ENCODE measurements around the gene TP73.

Gene TP73

DNA sequence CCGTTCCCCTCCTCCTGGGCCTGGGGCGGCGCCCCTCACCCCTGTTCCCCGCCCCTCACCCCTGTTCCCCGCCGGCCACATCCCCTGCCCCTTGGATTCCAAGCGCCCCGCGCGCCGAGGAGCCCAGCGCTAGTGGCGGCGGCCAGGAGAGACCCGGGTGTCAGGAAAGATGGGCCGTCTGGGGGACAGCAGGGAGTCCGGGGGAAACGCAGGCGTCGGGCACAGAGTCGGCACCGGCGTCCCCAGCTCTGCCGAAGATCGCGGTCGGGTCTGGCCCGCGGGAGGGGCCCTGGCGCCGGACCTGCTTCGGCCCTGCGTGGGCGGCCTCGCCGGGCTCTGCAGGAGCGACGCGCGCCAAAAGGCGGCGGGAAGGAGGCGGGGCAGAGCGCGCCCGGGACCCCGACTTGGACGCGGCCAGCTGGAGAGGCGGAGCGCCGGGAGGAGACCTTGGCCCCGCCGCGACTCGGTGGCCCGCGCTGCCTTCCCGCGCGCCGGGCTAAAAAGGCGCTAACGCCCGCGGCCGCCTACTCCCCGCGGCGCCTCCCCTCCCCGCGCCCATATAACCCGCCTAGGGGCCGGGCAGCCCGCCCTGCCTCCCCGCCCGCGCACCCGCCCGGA, at the start of gene TP73:
Gene TP73 (plus strand): TSS at position 587 of the 618 bp plus-strand sequence. CDS start 29,850 bp downstream, outside the sequence.
- in situ Hi-C loops (cut with HindIII; ENCODE audit: low sequenced_read_pairs) = no loop called here

DNA sequence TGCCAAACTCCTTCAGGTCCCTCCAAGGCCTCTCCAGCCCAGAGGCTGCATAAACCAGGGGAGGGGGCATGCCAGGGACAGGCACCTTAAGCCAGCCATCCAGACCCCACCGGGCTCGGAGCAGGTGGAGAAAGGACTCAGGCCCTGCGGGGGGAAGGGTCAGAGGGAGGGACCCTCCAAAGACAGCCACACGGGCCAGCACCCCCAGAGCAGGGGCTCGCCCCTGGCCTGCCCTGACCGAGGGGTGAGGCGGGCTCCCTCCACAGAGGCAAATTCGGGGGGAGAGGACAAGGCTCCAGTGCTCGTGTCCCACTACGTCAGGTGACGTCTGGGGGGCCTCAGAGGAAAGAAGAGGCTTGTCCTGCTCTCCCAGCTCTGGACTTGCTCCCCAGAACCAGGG, 49.2 kb upstream of the TP73 start:
- in situ Hi-C loops (cut with HindIII; ENCODE audit: low sequenced_read_pairs) = no loop called here

DNA sequence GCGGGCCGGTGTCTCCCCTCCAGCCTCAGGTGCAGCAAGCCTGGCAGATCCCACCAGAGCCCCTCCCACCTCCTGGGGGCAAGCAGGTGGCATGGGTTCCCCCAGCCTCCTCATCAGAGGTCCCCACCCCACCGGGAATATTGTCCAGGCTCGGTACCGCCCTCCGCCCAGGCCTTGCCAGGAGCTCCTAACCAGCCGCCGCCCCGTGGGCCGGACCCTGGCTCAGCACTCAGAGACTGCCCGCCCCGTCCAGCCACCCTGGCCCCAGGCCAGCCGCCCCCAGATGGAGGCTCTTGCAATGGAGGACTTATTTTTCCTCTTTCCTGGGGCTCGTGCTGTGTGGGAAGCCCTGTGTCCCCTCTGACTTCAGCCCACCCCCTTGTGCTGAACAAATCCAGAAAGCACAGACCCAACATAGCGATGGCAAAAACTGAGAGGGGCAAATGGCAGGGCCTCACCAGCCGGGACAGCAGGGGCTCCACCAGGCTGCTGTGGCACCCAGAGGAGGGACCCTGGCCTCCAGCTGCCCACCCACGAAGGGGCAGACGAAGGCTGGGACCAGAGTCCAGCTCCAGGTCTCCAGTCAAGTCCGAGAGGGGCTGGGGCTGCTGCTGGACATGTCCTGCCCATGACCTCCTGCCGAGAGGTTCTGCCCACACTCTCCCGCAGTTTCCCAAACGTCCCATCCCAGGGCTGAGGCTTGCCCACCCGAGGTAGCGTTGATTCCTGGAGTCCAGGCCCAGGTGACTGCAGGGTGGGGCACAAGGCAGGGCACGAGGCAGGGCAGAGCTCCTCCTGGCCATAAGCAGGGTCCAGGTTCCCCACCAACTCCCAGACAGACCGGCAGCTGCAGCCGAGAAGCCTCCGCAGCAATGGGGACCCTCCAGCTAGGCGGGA, 48.5 kb upstream of the TP73 start:
- in situ Hi-C loops (cut with HindIII; ENCODE audit: low sequenced_read_pairs) = no loop called here

DNA sequence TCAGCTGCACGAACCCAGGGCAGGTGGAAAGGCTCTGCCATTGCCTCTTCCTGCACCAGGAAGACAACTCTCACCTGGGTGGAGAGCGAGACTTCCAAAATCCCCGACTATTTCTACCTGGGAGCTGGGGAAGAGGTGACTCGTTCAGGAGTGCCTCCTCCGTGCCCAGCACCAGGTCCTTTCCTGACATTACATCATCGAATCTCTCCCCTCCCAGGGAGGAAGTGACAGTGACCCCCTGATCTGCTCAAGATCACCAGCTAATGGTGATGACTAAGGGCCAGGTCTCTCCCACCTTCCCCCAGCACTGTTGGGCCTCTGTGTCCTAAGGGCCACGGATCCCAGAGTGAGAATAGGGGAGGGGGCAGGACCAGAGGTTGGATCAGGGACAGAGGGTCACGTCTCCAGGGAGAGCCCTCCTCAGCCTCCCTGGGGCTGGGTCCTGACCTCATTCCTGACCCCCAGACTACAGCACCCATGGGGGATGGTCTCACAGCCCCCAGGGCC, 47.8 kb upstream of the TP73 start:
- in situ Hi-C loops (cut with HindIII; ENCODE audit: low sequenced_read_pairs) = no loop called here

DNA sequence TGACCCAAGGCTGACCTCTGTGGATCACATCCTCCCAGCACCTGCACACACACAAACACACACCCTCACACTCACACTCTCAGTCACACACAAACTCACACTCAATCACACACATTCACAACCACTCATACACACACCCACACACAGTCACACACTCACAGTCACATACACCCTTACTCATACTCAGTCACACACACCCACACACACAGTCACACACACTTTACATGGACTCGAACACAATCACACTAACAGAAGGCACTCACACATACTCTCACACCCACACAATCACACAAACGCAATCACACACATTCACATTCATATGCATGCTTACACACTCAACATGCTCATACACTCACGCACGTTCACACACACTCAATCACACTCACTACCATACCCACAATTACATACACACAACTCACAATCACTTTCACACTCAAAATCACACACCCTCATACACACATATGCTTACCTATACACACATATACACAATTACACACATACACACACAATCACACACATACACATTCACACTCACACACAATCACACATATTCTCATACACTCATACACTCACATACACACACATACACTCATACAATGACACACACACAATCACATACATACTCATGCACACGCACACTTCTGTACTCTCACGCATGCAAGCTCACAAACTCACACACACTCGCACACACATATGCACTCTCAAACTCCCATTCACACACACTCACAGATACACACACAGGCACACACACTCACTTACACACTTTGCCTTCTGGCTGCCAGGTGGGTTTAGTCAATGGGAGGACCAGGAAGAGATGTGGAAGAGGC, 47.1 kb upstream of the TP73 start:
- in situ Hi-C loops (cut with HindIII; ENCODE audit: low sequenced_read_pairs) = no loop called here

DNA sequence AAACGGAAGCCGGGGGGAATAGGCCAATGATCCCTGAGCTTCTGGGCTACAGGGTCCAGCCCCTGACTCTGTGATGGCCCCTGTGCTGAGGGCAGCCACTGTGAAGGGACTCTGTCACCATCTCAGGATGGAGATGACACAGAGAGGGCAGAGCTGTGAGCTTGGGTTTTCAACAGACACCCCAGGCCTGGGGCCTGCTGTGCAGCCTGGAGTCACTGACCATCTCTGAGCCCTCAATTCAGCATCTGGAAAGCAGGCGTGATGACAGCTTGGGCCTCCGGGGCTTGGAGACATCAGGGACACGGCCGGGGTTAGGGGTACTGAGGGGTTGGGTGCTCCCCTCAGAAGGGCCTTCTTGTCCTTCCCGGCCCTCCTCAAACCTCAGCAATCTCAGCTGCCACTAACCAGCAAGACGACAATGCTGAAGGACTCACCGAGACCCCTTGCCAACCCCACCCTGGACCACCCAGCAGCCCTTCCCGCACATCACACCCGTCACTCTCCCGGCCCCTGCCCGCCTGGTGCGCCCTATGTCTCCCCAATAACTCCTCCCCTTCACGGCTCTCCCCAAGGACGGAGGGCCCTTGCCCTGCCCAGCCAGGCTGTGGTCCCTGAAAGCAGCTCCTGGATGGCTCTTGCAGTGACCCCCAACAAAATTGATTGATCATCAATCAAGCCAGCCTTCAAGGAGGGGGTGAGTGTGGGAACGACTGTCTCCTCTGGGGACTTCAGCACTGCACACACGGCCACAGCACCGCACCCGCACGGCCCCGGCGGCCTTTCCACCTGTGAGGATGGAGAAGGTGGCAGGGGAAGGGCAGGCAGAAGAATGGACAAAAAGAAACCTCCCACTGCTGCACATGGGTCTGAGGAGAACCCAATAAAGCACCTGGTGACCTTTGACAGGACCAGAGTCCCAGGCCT, 45.3 kb upstream of the TP73 start:
- in situ Hi-C loops (cut with HindIII; ENCODE audit: low sequenced_read_pairs) = no loop called here

DNA sequence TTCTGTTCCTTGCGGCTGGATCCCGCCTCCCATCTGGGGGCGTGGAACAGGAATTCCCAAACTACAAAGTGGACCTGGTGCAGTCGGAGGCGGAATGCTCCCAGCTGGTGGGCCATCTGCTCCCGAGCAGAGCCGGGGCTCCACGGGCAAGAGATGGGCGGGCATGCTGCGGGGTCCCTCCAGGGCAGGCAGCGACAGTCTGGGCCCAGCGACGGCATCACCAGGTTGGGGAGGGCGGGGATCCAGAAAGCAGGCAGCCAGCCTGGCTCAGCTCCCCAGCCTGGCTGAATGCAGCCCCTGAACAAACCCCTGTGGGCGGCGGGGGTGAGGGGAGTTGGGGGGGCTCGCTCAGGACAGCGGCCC, 44.6 kb upstream of the TP73 start:
- in situ Hi-C loops (cut with HindIII; ENCODE audit: low sequenced_read_pairs) = no loop called here

DNA sequence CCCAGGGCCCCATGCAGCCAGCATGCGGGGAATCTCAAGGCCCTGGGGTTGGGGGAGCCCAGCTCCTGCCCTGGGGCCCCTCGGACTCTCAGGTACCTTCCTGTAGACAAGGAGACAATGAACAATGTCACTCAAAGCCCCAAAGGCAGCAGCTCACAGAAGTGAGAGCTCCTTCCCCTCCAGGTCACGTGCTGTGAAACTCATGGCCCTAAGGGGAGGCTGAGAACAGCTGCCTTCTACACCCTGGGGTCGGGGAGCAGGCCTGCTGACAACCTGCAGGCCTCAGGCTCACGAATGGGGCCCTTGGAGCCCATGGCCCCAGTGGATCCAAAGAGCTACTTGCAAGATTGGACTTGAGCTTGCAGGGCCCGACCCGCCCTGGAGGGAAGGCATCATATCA, 44.2 kb upstream of the TP73 start:
- in situ Hi-C loops (cut with HindIII; ENCODE audit: low sequenced_read_pairs) = no loop called here

DNA sequence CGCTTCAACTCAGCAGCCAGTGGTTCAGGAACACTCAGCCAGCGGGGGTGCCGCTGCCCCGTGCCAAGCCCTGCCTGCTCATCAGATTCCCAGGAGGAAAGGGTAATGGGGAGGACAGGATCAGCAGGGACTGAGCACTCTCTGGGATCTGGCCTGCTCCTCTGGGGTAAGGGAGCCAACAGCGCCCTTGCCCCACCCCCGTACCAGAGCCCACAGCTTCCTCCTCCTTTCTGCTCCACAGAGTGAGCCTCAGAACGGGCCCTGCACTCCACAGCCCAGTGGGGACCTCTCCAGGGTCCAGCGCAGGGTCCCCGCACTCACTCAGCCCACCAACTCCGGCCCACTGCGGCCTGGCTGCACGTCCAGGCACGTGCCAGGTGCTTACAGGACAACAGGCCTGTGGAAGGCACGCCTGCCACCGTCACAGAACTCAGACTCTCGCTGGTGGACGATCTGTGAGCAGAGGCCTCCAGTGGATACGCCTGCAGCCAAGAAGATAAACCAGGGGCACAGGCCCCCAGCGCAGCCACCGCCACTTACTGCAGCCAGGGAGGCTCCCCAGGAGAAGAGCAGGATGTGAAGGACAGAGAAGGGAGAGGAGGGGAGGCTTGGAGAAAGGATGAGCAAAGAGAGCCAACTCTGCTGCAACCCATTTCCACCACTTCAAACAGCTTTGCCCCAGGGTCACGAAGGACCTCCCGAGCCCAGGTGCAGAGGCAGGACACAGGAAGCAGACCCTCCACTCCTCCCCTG, 43.1 kb upstream of the TP73 start:
- in situ Hi-C loops (cut with HindIII; ENCODE audit: low sequenced_read_pairs) = no loop called here

DNA sequence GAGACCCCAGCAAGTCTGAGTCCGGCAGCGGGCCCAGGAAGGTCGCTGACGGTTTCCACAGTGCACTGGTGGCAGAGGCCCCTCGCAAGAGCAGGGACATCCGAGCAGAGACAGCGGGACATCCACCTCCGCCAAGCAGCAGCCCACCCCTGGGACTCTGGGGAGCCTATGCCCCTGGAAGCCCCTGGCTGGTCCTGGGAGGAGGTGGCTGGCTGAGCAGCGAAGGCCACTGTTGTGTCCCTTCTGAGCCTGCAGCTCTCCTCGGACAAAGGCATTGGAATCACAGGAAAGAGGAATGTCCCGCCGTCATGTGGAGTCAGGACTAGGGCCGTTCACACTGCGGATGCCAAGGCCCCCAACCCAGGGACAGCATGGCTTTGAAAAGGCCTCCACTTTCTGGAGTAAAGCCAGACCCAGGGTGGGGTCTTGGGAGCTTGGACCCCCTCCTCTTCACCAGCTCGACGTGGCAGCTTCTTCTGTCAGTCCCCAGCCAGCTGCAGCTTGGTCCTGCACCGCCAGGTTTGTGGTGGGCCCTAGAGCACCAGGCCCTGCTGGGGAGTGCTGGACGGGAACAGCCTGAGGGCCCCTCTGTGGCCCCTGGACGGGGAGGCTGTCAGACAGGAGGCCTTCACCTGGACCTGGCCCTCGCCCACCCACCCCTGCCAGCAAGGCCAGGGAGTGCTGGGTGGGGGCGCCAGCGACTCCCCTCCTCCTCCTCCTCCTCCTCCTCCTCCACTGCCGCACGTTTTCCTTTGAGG, 42.4 kb upstream of the TP73 start:
- in situ Hi-C loops (cut with HindIII; ENCODE audit: low sequenced_read_pairs) = no loop called here

DNA sequence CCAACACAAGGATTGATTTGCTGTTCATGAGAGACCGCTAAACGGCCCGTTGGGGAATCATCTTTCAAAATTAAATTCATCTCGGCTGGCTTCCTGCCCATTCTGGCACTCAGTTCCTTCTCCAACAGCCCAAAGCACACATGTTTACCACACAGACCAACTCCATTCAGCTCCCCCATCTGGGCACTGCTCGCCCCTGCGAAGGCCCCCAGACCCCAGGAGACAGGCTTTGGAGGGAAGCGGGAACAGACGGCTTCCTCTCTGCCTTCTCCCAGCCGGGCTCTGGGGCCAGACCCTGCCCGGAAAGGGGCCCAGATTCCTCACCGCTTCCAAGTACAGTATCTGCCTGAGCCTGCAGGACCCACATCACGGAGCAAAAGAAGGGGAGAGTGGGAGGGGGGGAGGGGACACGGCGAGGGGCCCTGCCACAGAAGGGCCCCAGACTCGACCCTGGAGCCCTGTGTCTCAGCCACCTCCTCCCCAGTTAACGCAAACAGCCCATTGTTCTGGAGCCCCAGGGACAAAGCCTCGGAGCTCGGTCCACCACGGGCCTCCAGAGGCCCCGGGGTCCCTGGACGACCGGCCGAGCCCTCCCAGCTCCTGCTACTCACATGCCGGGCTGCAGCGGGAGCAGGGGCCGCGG, 41.7 kb upstream of the TP73 start:
- in situ Hi-C loops (cut with HindIII; ENCODE audit: low sequenced_read_pairs) = no loop called here

DNA sequence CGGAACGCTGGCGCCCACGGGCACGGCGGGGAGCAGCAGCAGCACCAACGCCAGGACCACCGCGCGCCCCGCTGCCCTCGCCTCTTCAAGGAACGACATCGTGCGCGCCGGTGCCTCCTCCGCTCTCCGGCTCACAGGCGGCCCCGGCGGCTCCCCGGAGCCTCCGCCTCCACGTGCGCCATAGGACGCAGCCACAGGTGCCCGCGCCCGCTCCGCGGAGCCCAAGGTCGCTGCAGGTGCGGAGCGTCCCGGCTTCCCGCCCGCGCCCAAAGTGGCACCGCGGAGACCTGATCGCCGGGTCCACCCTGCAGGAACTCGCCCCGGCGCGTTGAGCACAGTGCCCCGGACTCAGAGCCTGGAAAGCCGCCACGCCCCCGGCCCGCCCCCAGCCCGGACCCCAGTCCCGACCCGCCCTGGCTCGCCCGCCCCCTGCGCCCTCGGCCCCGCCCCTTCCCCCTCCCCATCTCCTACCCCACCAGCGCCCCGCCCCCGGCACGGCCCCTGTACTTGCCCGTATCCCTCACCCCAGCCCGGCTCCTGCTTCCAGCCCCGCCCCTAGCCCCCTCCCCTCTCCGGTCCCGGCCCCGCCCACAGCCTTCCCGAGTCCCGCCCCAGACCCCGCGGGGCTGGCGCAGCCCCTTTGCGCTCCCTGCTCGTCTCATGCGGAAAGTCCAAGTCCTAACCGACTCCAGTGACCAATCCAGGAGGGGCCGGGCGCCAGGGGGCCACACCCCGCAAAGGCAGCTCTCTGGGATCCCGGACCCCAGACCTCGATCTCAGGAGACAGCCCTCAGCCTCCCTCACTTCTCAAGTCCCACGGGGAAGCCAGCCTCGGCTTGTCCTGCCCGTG, 40.9 kb upstream of the TP73 start, which contains the start of gene MEGF6:
Gene MEGF6 (minus strand): TSS at position 339 of the 850 bp plus-strand sequence. CDS start 240 bp downstream, at position 99.
- in situ Hi-C loops (cut with HindIII; ENCODE audit: low sequenced_read_pairs) = no loop called here

DNA sequence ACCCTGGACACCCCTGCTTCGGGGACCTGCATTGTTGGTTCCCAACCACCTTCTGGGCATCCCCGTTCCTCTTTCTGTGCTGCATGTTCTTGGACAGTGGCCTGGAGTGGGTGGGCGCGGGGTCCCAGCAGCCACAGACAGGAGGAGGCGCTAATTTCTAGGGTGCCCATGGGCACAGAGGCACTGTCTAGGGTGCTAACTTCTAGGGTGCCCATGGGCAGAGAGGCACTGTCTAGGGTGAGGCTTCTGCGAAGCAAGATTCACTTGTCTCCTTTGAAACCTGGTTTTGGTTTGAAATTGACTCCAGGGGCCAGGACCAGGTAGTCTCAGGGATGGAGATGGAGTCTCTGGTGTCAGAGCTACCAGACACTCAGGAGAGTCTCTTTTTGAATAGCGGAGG, 40.2 kb upstream of the TP73 start:
- in situ Hi-C loops (cut with HindIII; ENCODE audit: low sequenced_read_pairs) = no loop called here

DNA sequence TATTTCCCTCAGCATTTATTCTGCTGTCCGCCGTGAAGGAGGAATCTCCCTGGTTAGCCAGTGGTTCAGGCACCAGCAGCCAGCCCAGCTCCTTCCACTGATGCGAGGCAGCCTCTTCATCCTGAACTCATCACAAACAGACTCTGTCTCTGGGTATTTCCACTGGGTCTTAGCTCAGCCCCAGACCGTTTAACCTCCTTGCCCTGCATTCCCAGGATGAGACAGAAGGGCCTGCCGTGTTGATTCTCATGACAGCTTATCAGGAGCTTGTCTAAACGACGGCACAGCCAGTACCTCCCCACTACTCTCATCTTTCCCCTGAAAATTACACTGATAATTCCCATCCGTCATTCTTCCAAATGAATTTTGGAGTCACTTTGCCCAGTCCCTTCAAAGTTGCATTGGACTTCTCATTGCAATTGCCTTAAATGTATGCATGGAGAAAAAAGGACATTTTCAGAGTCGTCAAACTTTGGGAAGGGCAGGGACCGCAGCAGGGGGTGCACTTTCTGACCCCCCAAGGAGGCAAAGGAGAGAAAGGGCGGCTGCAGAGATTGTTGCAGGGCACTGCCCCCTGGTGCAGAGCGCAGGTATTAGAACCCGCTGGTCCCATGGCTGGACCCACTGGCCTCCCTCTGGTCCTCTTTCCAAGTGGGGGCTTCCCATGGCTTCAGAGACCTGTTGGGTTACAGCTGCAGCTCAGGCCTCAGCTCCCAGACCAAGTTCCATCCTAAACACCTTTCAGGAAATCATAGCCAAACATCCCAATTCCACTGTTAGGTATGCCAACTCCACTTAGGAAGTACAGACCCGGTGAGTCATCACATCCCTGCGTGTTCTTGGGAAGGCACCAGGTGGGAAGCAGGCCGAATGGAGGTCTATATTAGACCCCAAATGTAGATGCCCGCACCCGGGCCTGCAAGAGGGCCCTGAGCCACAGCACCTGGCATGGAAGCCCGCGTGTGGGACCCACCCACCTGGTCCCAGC, 37.3 kb upstream of the TP73 start:
- in situ Hi-C loops (cut with HindIII; ENCODE audit: low sequenced_read_pairs) = no loop called here

DNA sequence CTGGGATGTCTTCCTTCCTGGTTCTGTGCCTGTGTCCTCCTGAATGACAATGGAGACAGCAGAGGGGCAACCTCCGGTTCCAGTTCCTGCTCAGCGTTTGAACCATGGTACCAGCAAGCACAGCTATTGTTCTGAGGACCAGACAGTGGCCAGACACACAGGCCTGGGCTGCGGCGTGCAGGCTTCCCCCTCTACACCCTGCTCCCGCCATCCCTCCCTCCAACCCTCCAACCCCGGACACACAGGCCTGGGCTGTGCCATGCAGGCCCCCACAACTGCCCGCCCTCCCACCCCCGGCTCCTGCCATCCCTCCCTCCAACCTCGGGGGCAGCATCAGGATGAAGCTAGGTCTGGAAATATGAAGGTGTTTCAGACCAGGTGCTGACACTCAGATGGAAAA, 35.5 kb upstream of the TP73 start:
- in situ Hi-C loops (cut with HindIII; ENCODE audit: low sequenced_read_pairs) = no loop called here

DNA sequence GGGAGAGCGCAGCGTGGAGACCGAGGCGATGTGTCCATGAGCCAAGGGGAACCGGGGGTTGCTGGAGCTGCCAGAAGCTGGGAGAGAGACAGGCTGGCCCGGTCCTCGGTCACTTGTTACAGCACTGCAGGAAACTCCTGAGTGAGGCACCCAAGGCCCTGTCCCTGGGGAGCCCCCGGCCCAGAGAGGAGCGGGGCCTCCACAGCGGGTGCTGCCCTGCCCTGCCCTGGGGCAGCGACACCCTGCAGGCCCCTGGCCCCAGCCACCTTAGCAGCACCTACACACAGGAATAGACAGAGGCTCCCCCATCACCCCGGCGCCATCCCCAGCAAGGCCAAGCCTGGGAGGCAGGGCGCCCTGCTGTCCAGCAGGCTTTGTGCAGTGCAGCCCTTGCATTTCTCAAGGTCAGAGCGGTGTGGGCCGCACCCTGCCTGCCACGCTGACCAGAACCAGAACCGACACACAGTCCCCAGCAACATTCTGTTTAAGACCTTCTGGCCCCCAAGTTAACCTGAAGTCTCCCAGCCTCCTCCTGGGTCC, 34.4 kb upstream of the TP73 start:
- in situ Hi-C loops (cut with HindIII; ENCODE audit: low sequenced_read_pairs) = no loop called here
